Measurements from ENCODE around the gene ZNF620.

Gene ZNF620

DNA sequence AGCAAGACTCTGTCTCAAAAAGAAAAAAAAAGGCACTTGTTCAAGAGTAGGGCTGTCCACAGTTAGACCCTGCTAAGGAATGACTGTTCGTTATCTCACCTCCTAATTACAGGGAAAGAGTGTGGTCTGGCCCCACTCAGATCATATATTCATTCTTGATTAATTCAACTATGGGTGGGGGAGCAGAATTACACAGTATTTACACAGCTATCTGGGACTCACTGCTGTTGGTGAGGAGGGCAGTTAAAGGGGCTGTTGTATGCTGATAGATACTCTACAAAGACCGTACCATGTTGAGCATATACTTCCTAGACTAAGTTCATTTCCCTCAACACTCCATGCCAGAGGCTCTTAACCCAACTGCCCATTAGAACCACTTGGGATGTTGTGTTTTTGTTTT is 3.8 kb upstream of the ZNF620 start:
- DNase-seq (ENCODE audit: low spot score), result no peak
- no peak for TF ChIP-seq CTCF (IDR thresholded peaks at IDR 0.05)
- Histone ChIP-seq H3K4me3 (no peak overlapping the region), H3K27ac (no peak overlapping the region)

- H3K27ac ChIP-seq, result peak overlapping the region; percentile 76 to 88
- TF ChIP-seq CTCF (IDR thresholded peaks at IDR 0.05), result no peak
- peak; percentile 75 for DNase-seq (ENCODE audit: low spot score)
- peak overlapping the region; percentile 82 for H3K4me3 ChIP-seq
Observed at GRCh38 chr3:40504636-40505430, 1.0 kb upstream of the ZNF620 start.

GRCh38 chr3:40511031-40511718 is 5.3 kb downstream of the ZNF620 start:
- TF ChIP-seq CTCF (IDR thresholded peaks at IDR 0.05), result no peak
- no peak for DNase-seq (ENCODE audit: low spot score)
- no peak overlapping the region for H3K4me3 ChIP-seq
- H3K27ac ChIP-seq, result no peak overlapping the region

DNA sequence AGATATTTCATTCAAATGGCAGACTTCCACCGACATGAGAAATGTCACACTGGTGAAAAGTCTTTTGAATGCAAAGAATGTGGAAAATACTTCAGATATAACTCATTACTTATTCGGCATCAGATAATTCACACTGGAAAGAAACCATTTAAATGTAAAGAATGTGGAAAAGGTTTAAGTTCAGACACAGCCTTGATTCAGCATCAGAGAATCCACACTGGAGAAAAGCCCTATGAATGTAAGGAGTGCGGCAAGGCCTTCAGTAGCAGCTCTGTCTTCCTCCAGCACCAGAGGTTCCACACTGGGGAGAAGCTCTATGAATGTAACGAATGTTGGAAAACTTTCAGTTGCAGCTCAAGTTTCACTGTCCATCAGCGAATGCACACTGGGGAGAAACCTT is 10.4 kb downstream of the ZNF620 start:
- no peak overlapping the region for H3K27ac ChIP-seq
- TF ChIP-seq CTCF (IDR thresholded peaks at IDR 0.05), result no peak

GRCh38 chr3:40518067-40518466 is 12.2 kb downstream of the ZNF620 start:
- DNase-seq (ENCODE audit: low spot score), result no peak
- no peak for TF ChIP-seq CTCF (IDR thresholded peaks at IDR 0.05)

More for the DNA sequence above, 10.4 kb downstream of the ZNF620 start:
- DNase-seq (ENCODE audit: low spot score), result no peak
- no peak overlapping the region for H3K4me3 ChIP-seq

GRCh38 chr3:40518848-40519247 is 13.0 kb downstream of the ZNF620 start:
- Histone ChIP-seq H3K27ac (no peak overlapping the region), H3K4me3 (no peak overlapping the region)
- no peak for DNase-seq (ENCODE audit: low spot score)
- TF ChIP-seq CTCF (IDR thresholded peaks at IDR 0.05), result no peak

More at GRCh38 chr3:40518067-40518466, 12.2 kb downstream of the ZNF620 start:
- no peak overlapping the region for H3K4me3 ChIP-seq
- H3K27ac ChIP-seq, result no peak overlapping the region

GRCh38 chr3:40521254-40521653 is 15.4 kb downstream of the ZNF620 start:
- Histone ChIP-seq H3K27ac (no peak overlapping the region), H3K4me3 (no peak overlapping the region)
- no peak for TF ChIP-seq CTCF (IDR thresholded peaks at IDR 0.05)
- no peak for DNase-seq (ENCODE audit: low spot score)

Measured in coronary artery (tissue), 2 donors.